ENCODE data around the gene HOXB9.

Gene HOXB9

DNA sequence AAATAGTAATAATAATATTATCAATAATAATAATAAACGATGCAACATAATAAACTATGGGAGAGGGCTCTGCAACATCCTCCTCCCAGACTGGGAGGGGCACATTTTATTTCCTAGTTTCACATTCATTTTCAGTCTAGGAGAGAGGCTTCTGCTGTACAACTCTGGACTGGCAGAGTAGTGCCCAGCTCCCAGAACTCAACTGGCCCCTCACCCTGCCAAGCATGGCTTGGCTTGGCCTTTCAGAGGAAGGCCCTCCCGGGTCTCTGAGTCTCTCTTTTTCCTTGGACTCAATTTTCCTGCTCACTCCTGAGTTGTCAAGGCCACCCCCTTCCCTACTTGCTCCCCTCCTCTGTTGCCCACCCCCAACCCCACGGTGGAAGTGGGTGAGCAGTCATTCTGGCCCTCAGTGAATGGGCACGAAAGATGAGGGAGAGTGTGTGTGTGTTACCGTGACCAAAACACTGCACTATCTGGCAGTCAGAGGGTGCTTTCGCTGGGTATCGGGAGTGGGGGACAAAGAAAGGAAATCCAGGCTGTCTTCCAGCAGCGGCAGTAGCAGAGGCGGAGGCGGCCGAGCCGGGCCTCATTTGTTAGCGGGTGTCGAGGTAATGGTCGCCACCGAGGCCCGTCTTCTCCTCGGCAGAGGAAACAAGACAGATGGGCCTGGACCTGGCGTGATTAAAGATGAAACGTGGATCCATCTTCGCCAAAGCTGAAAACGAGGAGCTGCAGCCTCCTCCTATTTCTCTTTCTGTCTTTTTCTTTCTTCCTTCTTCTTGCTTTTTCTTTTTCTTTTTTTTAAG lies 50.3 kb downstream of the HOXB9 start:
- intact Hi-C loops (cut with DNase I) = no loop called here
- DNase-seq = peak in 1 of 10 donors; percentile 17

DNA sequence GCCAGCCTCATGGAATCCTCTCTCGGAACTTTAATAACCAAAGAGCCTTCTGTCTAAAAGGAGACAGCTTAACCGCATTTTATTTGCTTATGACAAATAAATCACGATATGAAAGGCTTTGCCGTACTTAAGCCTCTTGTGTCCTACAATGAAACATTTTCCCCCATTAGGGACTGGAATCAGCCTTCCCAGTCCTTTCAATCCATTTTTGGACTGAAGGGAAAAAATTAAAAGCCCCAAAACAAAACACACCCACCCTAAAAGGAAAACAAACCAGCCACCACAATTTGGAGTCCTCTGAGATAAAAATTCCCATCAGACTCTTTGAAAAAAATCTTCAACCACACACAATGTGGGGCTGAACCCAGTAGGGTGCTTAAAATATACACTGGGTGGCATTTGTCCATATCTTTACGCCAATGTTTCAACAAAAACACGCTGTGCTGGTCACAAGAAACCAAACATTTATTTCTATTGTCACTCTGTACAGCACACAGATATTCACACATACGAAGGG lies 51.0 kb downstream of the HOXB9 start:
- intact Hi-C loops (cut with DNase I) = no loop called here
- DNase-seq = no peak

DNA sequence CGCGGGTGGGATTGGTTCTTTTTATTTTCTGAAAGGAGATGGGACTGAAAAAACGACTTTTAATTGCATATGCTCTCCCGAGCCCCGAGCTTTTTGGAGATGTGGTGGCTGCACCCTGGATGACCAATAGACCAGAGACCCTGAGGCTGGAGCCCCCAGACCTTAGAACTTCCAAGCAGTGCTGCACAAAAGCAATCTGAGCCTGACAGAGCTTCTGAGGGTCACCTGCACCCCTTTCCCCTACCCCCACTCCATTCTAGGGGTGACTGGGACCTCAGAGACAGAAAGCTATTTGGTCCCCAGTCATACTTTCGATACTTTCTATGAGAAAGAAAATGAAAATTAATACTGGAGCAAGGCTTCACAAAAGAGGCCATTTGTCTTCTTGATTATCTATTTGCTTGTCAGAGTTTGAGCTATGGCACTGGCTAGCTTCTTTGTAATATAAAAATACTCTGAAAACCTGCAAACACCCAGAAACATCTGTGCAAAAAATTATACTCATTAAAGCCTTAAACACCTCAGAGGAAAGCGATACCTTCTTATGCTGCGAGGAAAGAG lies 51.6 kb downstream of the HOXB9 start:
- no peak for DNase-seq
- intact Hi-C loops (cut with DNase I) = no loop called here

DNA sequence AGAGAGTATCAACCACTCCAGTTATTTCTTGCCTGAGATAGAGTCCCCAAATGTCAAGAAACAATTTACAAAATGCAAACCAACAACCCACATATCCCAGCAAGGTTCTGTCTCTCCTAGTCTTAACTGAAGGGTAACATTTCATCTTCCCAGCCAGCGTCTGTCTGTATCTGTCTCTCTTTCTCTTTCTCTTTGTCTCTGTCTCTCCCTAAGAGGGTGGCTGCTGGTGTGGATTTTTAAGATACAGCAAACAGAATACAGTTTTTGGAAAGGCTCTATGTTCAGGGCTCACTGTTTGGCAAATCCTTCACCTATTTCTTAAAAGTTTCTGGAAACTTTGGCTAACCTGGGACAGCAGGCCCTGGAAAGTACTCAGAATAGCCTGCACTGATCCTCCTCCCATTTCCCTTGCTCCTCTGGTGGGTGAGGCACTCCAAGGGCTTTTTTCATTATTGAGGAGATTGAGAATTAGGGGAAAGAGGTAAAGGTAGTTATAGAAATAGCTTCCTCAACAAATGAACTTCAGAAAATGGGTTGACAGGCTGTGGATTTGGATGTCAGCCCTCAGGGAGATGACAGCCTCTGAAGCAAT lies 54.2 kb downstream of the HOXB9 start:
- intact Hi-C loops (cut with DNase I) = no loop called here
- DNase-seq = no peak
